ENCODE measurements around the gene CAPN9. TPM values are rescaled to one million over a fixed set of nuclear protein-coding genes. Genes with fewer than 3 reads are reported as not detected.

The CAPN9 gene
- 0.43 TPM in 1 of 2 replicates, not detected in the other for total RNA-seq

GRCh38 chr1:230747127-230747730 is at the start of gene CAPN9:
TSS of gene CAPN9 (plus strand) at chr1:230747388. CDS start at chr1:230747497, 109 bp downstream.

GRCh38 chr1:230713915-230714764 is 33.0 kb upstream of the CAPN9 start, which contains the start of gene AGT:
TSS of gene AGT (minus strand) at chr1:230714122. CDS start at chr1:230710823, 3,299 bp downstream.

Other genes with a start within 250 kb of the CAPN9 start
- gene COG2, start 104.9 kb upstream of the CAPN9 start, total RNA-seq = 25.8 and 26.9 TPM in 2 replicates
- gene AGT, start 33.3 kb upstream of the CAPN9 start, total RNA-seq = 0.24 TPM in 1 of 2 replicates, not detected in the other
- 10.4 and 15.9 TPM in 2 replicates for gene C1orf198, start 121.1 kb downstream of the CAPN9 start, total RNA-seq
- 8.7 and 10.0 TPM in 2 replicates for gene TTC13, start 231.5 kb downstream of the CAPN9 start, total RNA-seq
- gene ARV1, start 231.7 kb downstream of the CAPN9 start, total RNA-seq = 6.3 and 9.2 TPM in 2 replicates

All from tracheal epithelial cell (primary cell).